Measurements from ENCODE around the gene TM4SF4. TPM values are rescaled to one million over a fixed set of nuclear protein-coding genes. Genes with fewer than 3 reads are reported as not detected.

Gene TM4SF4
- total RNA-seq, 3 donors from 2014 or later, result 0.14 to 7.1 TPM; not detected in 1

DNA sequence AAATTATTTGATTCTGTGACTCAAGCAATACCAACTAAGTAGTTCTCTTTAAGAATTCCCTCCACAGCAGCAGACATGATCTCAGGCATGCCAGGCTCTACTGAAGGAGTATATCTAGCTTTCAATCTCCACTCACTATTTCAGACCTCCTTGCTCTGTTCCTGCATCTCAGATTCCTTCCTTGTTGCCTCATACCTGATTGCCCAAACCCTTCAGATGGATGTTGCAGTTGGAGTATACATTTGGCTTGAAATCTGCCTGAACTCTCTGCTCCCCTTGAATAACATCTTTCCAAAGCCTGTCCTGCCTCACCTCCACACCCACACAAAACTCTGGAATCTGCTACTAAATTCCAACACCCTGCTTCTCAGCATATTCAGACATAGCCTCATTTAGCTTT lies 19.8 kb upstream of the TM4SF4 start:
- Histone ChIP-seq H3K36me3 (ENCODE audit: low read depth) (no peaks in the 10 kb centered on the region), H3K4me1 (ENCODE audit: low read depth) (no peaks in the 10 kb centered on the region), H3K4me3 (no peak overlapping the region), H3K9me3 (peaks cover 12% of the 10 kb centered on the region)
- intact Hi-C loops (cut with DNase I, micrococcal nuclease), result no loop called here
- DNase-seq, result no peak
- no peak for ATAC-seq
- TF ChIP-seq, protein P1, sequence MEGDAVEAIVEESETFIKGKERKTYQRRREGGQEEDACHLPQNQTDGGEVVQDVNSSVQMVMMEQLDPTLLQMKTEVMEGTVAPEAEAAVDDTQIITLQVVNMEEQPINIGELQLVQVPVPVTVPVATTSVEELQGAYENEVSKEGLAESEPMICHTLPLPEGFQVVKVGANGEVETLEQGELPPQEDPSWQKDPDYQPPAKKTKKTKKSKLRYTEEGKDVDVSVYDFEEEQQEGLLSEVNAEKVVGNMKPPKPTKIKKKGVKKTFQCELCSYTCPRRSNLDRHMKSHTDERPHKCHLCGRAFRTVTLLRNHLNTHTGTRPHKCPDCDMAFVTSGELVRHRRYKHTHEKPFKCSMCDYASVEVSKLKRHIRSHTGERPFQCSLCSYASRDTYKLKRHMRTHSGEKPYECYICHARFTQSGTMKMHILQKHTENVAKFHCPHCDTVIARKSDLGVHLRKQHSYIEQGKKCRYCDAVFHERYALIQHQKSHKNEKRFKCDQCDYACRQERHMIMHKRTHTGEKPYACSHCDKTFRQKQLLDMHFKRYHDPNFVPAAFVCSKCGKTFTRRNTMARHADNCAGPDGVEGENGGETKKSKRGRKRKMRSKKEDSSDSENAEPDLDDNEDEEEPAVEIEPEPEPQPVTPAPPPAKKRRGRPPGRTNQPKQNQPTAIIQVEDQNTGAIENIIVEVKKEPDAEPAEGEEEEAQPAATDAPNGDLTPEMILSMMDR (IDR thresholded peaks at IDR 0.05), result no peak

GRCh38 chr3:149455366-149455765 lies 19.1 kb upstream of the TM4SF4 start:
- TF ChIP-seq, protein P1 (IDR thresholded peaks at IDR 0.05), result no peak
- Histone ChIP-seq H3K4me1 (ENCODE audit: low read depth) (no peaks in the 10 kb centered on the region), H3K9me3 (peaks cover 12% of the 10 kb centered on the region), H3K4me3 (no peak overlapping the region), H3K36me3 (ENCODE audit: low read depth) (no peaks in the 10 kb centered on the region)
- no peak for ATAC-seq
- DNase-seq, result no peak
- intact Hi-C loops (cut with DNase I, micrococcal nuclease), result no loop called here

DNA sequence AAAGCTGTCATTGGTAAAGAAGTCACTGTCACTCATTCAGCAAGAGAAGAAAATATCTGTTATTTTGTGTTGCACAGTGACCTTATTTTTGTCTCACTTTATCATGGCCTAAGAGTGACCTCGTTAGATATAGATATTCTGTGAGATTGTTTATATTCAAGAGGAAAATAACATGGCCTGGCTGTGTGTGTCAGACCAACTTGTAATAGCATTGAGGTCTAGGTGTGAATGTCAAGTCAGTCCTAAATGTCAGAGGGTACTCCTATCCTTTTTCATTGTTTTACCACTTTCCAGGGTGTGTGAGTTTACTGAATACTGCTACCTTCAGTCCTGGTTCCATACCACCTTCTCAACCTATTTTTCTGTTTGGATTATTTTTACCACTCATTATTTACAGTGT lies 18.5 kb upstream of the TM4SF4 start:
- no peak for DNase-seq
- H3K4me3 ChIP-seq, result no peak overlapping the region
- H3K4me1 ChIP-seq (ENCODE audit: low read depth), result no peaks in the 10 kb centered on the region
- intact Hi-C loops (cut with DNase I, micrococcal nuclease), result no loop called here
- no peak for ATAC-seq
- H3K36me3 ChIP-seq (ENCODE audit: low read depth), result no peaks in the 10 kb centered on the region
- TF ChIP-seq, protein P1 (IDR thresholded peaks at IDR 0.05), result no peak
- peaks cover 12% of the 10 kb centered on the region for H3K9me3 ChIP-seq

DNA sequence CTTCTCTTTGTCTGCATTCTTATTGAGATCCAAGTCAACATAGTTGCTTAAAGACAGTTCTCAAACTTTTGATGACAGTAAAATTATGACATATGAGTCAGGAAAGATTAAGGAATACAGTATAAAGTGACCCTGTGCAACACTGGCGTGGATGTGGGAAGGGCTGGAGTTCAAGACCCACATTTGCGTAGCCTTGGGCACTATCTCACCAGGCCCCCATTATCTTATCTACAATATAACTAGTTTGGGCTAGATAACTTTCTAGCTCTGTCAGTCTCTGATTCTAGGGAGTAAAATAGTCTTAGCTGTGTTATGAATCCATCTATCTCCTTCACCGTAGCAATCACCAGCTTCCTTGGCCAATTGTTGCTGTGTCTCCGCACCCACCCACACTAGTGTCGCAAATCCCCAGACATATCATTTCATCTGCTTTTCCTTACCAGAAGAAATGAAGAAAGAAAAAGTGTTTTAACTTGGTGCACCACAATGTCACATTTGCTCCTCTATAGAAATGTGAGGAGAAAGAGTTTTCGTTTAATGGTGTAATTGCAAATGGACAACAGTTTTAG lies 14.9 kb upstream of the TM4SF4 start:
- TF ChIP-seq, protein P1 (IDR thresholded peaks at IDR 0.05), result no peak
- no peak for DNase-seq
- no peak for ATAC-seq
- no peaks in the 10 kb centered on the region for H3K36me3 ChIP-seq (ENCODE audit: low read depth)
- no peak overlapping the region for H3K4me3 ChIP-seq
- no peaks in the 10 kb centered on the region for H3K9me3 ChIP-seq
- H3K4me1 ChIP-seq (ENCODE audit: low read depth), result no peaks in the 10 kb centered on the region
- intact Hi-C loops (cut with DNase I, micrococcal nuclease), result no loop called here

GRCh38 chr3:149460117-149460516 lies 14.4 kb upstream of the TM4SF4 start:
- DNase-seq (no peak), ATAC-seq (no peak)
- no peaks in the 10 kb centered on the region for H3K9me3 ChIP-seq
- TF ChIP-seq, protein P1 (IDR thresholded peaks at IDR 0.05), result no peak
- no peaks in the 10 kb centered on the region for H3K36me3 ChIP-seq (ENCODE audit: low read depth)
- H3K4me1 ChIP-seq (ENCODE audit: low read depth), result no peaks in the 10 kb centered on the region
- intact Hi-C loops (cut with DNase I, micrococcal nuclease), result no loop called here
- no peak overlapping the region for H3K4me3 ChIP-seq

DNA sequence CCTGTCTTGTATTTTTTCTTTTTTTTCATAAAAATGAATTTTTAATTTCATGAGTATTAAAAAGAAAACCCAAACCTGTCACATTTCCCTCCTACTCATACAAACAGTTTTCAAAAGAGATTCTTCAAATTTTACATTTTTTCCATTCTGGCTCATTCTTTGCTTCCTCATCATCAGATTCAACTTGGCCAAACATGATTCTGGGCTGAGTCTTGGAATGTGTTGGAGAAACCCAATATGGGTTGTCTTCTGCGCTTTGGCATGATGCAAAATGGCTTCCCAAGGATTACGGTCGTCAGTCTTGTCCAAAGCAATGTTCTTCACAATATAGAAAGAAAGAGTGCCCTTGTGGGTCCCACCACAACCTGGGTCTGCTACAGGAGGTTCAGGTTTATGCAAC lies 12.4 kb upstream of the TM4SF4 start:
- intact Hi-C loops (cut with DNase I, micrococcal nuclease), result no loop called here
- DNase-seq (no peak), ATAC-seq (no peak)
- TF ChIP-seq, protein P1 (IDR thresholded peaks at IDR 0.05), result no peak
- Histone ChIP-seq H3K9me3 (no peaks in the 10 kb centered on the region), H3K4me3 (no peak overlapping the region), H3K4me1 (ENCODE audit: low read depth) (no peaks in the 10 kb centered on the region), H3K36me3 (ENCODE audit: low read depth) (no peaks in the 10 kb centered on the region)

All from mucosa of descending colon (tissue), 3 donors.